CD4-positive, alpha-beta T cell treated with Interleukin-10 for 1 hour (primary cell): ENCODE measurements around the gene ZNFX1.

ENCODE experiments used
- DNase-seq: peaks from one replicate; pipeline ENCODE4 v3.0.0-alpha.2; 2020

The ZNFX1 gene

GRCh38 chr20:49277786-49278035 is 146 bp downstream of the ZNFX1 start:
- DNase-seq, result no peak

- DNase-seq, result no peak
Observed at GRCh38 chr20:49276961-49277785, 684 bp downstream of the ZNFX1 start.

GRCh38 chr20:49276161-49276960 is 1.5 kb downstream of the ZNFX1 start:
- peak; percentile 58 for DNase-seq

GRCh38 chr20:49275636-49276035 is 2.2 kb downstream of the ZNFX1 start:
- no peak for DNase-seq

GRCh38 chr20:49275216-49275615 is 2.6 kb downstream of the ZNFX1 start:
- DNase-seq, result no peak

- no peak for DNase-seq
Observed at GRCh38 chr20:49273696-49274277, 4.1 kb downstream of the ZNFX1 start.

GRCh38 chr20:49272654-49273053 is 5.2 kb downstream of the ZNFX1 start:
- DNase-seq, result no peak

GRCh38 chr20:49270736-49271135 is 7.1 kb downstream of the ZNFX1 start:
- DNase-seq, result no peak

GRCh38 chr20:49270177-49270576 is 7.7 kb downstream of the ZNFX1 start:
- DNase-seq, result no peak

GRCh38 chr20:49268600-49269365 is 9.1 kb downstream of the ZNFX1 start:
- no peak for DNase-seq

GRCh38 chr20:49267327-49267726 is 10.5 kb downstream of the ZNFX1 start:
- no peak for DNase-seq

GRCh38 chr20:49262444-49262843 is 15.4 kb downstream of the ZNFX1 start:
- no peak for DNase-seq

- DNase-seq, result no peak
Observed at GRCh38 chr20:49261173-49261572, 16.7 kb downstream of the ZNFX1 start.

- no peak for DNase-seq
Observed at GRCh38 chr20:49260218-49260617, 17.6 kb downstream of the ZNFX1 start.

- DNase-seq, result no peak
Observed at GRCh38 chr20:49259799-49260198, 18.1 kb downstream of the ZNFX1 start.

- no peak for DNase-seq
Observed at GRCh38 chr20:49259284-49259683, 18.6 kb downstream of the ZNFX1 start.

- DNase-seq, result no peak
Observed at GRCh38 chr20:49256261-49256660, 21.6 kb downstream of the ZNFX1 start.

GRCh38 chr20:49252556-49253350 is 25.1 kb downstream of the ZNFX1 start:
- DNase-seq, result no peak

GRCh38 chr20:49248879-49249665 is 28.8 kb downstream of the ZNFX1 start:
- DNase-seq, result no peak

- DNase-seq, result no peak
Observed at GRCh38 chr20:49248301-49248700, 29.6 kb downstream of the ZNFX1 start.

GRCh38 chr20:49247792-49248191 is 30.1 kb downstream of the ZNFX1 start:
- DNase-seq, result no peak
